GOT3 (cell line): ENCODE results near the gene JUN.
A peak's percentile ranks its signal among the peaks of the same experiment; 100 is the strongest.
"Not testable (repeated sequence)": the region's sequence is repeated elsewhere in the genome, so short reads cannot be mapped to it uniquely, and the experiment has no call there.

Experiments used
- DNase-seq: peaks from one replicate; lab custom pipeline; 2025; ENCODE audit warnings: mixed read lengths; lab: John Stamatoyannopoulos, UW

The JUN gene

DNA sequence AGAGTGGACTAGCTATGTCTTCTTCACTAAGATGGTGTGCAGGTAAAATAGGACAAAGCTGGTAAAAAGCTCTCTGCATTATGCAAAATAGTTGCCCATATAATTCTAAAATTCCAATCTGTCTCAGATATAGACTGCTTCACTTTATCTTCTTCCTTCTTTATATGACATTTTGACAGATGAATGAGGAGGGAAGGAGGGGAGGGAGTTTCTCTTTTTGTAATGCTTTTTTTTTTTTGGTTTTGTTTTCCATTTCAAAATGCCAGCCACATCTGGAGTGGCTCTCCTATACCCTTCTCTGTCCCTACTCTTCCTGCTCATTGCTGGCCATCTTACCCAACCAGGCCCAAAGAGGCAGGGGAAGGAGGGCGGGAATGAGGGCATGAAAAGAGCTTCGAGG is 24.2 kb upstream of the JUN start:
- no peak for DNase-seq

DNA sequence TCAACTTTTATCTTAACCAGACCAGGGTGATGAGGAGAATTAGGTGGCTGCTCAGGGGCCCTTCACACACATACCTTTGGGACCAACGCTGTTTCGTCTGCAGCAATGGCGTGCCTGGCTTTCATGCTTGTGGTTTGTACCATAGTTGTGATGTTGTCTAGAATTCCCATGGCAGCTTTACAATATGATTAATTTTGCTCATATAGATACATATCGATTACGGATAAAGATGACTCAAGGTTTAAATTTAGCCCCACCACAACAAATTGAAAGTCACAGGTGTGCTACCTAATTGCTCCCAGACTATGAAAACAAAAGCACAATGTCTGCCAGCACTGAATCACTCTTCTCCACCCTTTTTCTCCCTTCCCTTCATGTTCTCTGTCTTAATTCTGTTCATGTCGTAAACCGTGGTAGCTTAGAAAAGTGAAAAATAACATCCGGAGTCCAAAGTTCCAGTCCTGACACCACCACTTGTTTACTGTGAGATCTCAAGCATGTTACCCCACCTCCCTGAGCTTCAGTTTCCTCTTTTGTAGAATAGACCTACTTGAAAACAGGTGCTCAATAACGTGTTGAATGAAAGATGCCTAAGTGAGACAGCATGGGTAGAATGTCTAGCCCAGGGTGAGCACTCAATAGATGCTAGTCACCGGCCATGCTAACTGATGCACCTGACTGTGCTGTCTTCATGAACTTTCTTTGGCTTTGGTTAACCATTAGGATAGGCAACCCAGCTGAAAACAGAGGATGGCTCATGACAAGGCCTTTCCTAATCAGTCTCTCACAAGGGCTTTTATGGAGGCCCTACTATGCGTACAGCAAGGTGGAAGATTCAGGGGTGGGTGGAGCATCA is 22.1 kb upstream of the JUN start:
- no peak for DNase-seq

- DNase-seq = no peak
These were observed 21.2 kb upstream of the JUN start for GRCh38 chr1:58804853-58805565.

- no peak for DNase-seq
These were observed 20.0 kb upstream of the JUN start for GRCh38 chr1:58803858-58804257.

DNA sequence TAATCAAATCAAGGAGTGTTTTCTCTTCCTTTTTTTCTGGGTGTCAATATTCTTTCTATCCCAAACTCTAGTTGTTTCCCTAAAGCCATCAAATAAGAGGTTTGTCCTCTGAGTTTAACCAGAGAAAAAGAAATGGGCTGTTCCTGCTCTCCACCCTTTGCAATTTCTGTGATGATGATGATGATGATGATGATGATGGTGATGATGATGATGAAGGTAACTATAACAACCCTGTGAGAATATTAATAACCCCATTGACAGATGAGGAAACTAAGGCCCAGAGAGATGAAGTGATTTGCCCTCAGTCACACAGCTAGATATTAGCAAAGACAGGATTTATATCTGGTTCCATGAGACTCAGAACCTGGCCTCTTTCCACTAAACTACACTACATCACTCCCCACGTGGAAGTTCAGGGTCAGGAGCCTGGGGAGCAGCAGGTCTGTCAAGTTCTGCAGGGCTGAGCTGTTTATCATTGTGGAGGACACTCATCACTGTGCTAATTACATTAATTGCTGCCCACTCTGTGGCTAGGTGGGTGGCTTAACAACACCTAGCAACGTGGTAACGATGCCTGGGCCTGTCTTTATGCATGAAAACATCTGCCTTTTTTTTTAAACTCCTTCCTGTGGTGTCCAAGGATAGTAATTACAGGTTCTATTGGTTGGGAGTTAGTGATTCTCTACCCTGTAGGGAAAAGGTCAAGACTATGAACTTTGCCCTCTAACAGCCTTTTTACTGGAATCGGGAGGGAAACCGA is 19.0 kb upstream of the JUN start:
- DNase-seq = no peak

DNA sequence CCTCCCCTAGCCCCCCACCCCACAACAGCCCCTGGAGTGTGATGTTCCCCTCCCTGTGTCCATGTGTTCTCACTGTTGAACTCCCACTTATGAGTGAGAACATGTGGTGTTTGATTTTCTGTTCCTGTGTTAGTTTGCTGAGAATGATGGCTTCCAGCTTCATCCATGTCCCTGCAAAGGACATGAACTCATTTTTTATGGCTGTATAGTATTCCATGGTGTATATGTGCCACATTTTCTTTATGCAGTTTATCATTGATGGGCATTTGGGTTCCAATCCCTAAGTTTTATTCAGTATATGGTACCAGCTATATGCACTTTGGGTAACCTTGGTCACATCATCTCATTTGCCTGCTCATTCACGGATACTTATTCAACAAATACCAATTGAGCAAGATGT is 17.4 kb upstream of the JUN start:
- DNase-seq = not testable (repeated sequence)

DNA sequence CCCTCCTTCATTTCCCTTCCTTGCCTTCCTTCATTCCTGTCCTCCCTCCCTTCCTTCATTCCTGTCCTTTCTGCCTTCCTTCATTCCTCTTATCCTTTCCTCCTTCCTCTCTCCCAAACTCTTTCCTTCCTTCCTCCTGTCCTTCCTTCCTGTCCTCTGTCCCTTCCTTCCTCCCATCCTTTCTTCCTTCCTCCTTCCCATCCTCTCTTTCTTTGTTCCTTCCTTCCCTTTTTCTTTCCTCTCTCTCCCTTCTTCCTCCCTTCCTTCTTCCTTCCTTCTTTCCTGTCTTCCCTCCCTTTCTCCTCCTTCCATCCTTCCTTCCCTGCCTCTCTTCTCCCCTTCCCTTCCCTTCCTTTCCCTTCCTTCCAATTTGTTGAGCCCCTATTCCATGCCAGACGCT is 15.8 kb upstream of the JUN start:
- no peak for DNase-seq

DNA sequence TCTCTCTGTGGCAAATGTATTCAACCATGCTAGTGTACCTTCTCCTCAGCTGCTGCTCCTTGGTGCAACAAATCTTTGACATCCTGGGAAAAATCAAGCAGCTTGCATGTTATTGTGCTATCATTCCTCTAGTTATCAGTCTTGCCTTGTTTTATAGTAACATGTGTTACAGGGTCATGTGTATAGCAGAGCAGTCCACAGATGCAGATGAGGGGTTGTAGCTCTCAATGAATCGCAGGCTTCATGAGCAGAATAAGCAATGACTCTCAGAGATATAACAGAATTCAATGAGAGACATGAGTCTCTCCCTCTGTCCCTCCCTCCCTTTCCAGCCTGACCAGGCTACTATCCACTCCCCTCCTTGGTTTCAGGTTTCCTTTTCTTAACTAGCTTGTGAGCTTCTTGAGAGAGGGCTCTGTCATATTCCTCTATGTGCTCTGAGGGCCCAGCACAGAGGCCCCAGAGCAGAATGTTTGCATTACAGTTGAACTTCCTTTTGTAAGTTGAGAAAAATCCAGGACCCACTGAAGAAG is 15.1 kb upstream of the JUN start:
- DNase-seq = no peak

- no peak for DNase-seq
These were observed 12.6 kb upstream of the JUN start for GRCh38 chr1:58796416-58796815.

GRCh38 chr1:58794585-58794984 is 10.7 kb upstream of the JUN start:
- no peak for DNase-seq

GRCh38 chr1:58792846-58793245 is 9.0 kb upstream of the JUN start:
- no peak for DNase-seq

DNA sequence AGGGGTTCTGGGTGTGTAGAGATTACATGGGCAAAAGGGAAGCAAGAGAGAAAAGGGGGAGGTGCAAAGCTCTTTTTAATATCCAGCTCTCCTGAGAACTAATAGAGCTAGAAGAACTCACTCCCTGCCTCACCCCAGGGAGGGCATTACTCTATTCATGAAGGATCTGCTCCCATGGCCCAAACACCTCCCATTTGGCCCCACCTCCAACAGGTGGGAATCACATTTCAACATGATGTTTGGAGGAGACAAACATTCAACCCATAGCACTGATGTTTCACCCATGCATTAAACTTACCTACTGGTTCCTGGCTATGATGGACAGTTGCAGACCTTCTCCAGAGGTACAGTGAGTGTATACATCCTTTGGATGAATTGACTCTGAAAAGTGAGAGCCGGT is 7.3 kb upstream of the JUN start:
- no peak for DNase-seq

- DNase-seq = no peak
These were observed 6.3 kb upstream of the JUN start for GRCh38 chr1:58789996-58790660.

- DNase-seq = no peak
These were observed 5.5 kb upstream of the JUN start for GRCh38 chr1:58789322-58789856.

GRCh38 chr1:58788259-58788658 is 4.4 kb upstream of the JUN start:
- no peak for DNase-seq

DNA sequence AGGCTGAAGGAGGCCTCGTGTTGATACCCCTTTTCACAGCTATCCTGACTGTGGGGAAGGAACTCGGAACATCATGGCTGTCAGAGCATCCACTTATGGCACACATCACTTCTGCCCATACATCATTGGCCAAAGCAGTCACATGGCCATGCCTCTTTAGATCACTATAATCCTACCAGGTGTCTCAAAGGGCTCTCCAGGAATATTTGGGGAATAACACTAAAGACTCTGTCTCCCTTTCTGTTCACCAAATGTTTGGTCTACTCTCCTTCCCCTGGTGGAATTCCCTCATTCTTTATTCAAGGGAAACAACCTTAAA is 3.0 kb upstream of the JUN start:
- DNase-seq = no peak

- DNase-seq = no peak
These were observed 2.5 kb upstream of the JUN start for GRCh38 chr1:58786184-58786926.

GRCh38 chr1:58785442-58786058 is 1.7 kb upstream of the JUN start:
- no peak for DNase-seq

- DNase-seq = peak; percentile 74
These were observed 1.1 kb upstream of the JUN start for GRCh38 chr1:58784758-58785441.
